Heart left ventricle (tissue), 13 donors: ENCODE data around the gene WWOX.

Source experiments
- CTCF ChIP-seq, 12 donors: fragments of 200-600 bp; sonication (generic) in 4 of 12; IDR thresholded peaks; one replicate each; pipeline versions ENCODE4 v1.5.0 to v1.8.0; 2018 to 2022; ENCODE audit warnings: antibody characterized with exemption in 12 of 12, mild to moderate bottlenecking in 5 of 12
- POLR2A ChIP-seq, 2 donors: fragments of 450-650 bp; IDR thresholded peaks; one replicate each; pipeline ENCODE4 v1.6.1; 2017; ENCODE audit warnings: antibody characterized with exemption in 2 of 2, mild to moderate bottlenecking in 2 of 2, moderate library complexity in 2 of 2
- donor health status: ischemic (EF 13 %, LVEDD 7.1; RV severe dilation, severe dysfunction).
- donor health status: DM: no; HTN: yes; CAD: no.
- donor health status: DM: no; HTN: no; CAD: no.
- donor health status: ischemic (EF 25% LVEDD 6.9; RV normal size, moderate dysfunction).
- donor health status: ischemic (EF 25% LVEDD 5.7; RV mildly dilated, moderate dysfunction).
- donor health status: ischemic (EF 35%, LVEDD 5.7; RV mildly dilated, moderate dysfunction).
- donor health status: nonischemic (EF 11% LVEDD 7.7; RV severe dilation, severe dysfunction).
- donor health status: DM: yes; HTN: yes; CAD: no.
- donor health status: PGD.
- donor health status: ischemic (EF 29% LVEDD 5.4; RV normal size, mild dysfunction).
- donor health status: nonischemic (EF 23%, LVEDD 6.1; RV moderate dilation, normal function).

GRCh38 chr16:78383118-78383517 is 283.7 kb downstream of the WWOX start:
- TF ChIP-seq POLR2A (IDR thresholded peaks at IDR 0.05) (no peak), CTCF (IDR thresholded peaks at IDR 0.05) (no peak)
